Measurements from ENCODE around the gene CMSS1.

Gene CMSS1

GRCh38 chr3:100221159-100221558, 403.5 kb downstream of the CMSS1 start:
- ChIA-PET POLR2A (no interaction called here), CTCF (no interaction called here)
- Histone ChIP-seq H3K27ac (ENCODE audit: extremely low read depth, low read depth, low read length) (no peak overlapping the region), H3K9me3 (ENCODE audit: control insufficient read depth, insufficient read depth, low read depth, low read length) (no peaks in the 10 kb centered on the region), H3K36me3 (ENCODE audit: control insufficient read depth in 2 of 2, insufficient read depth in 1 of 2, low read length in 2 of 2) (no peaks in the 10 kb centered on the region), H3K4me1 (ENCODE audit: control insufficient read depth, insufficient read depth, low read length) (no peaks in the 10 kb centered on the region), H3K4me3 (ENCODE audit: low read depth, low read length) (no peak overlapping the region)
- no peak for TF ChIP-seq ZNF747 (tag by site-specific recombination; IDR thresholded peaks at IDR 0.05)
- TF ChIP-seq ZNF184 (tag by site-specific recombination; IDR thresholded peaks at IDR 0.05): no peak
- no peak for TF ChIP-seq ZNF404 (tag by site-specific recombination; IDR thresholded peaks at IDR 0.05)
- no peak for TF ChIP-seq KLF16 (tag by site-specific recombination; IDR thresholded peaks at IDR 0.05)
- TF ChIP-seq ZNF623 (tag by site-specific recombination; IDR thresholded peaks at IDR 0.05): no peak

DNA sequence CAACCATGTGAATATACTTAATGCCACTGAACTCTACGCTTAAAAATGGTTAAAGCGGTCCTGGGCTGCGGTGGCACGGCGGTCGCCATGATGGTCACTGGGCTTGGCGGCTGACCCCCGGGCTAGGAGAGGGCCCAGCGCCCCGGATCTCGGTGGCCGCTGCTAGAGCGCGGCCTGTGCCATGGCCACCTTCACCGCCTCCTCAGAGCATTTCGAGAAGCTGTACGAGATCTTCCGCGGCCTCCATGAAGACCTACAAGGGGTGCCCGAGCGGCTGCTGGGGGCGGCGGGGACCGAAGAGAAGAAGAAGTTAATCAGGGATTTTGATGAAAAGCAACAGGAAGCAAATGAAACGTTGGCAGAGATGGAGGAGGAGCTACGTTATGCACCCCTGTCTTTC, 407.5 kb downstream of the CMSS1 start:
- POLR2A ChIA-PET: no interaction called here
- CTCF ChIA-PET: no interaction called here
- no peaks in the 10 kb centered on the region for H3K9me3 ChIP-seq (ENCODE audit: control insufficient read depth, insufficient read depth, low read depth, low read length)
- H3K36me3 ChIP-seq (ENCODE audit: control insufficient read depth in 2 of 2, insufficient read depth in 1 of 2, low read length in 2 of 2): no peaks in the 10 kb centered on the region
- TF ChIP-seq ZIC2 (tag by site-specific recombination; IDR thresholded peaks at IDR 0.05) (no peak), MEIS1 (CRISPR knock-in tag; IDR thresholded peaks at IDR 0.05; ENCODE audit: borderline replicate concordance) (no peak), HOXA7 (CRISPR knock-in tag; IDR thresholded peaks at IDR 0.05; ENCODE audit: borderline replicate concordance) (no peak), ZNF121 (tag by site-specific recombination; IDR thresholded peaks at IDR 0.05) (no peak), REPIN1 (tag by site-specific recombination; IDR thresholded peaks at IDR 0.05; ENCODE audit: low read depth) (no peak), ZNF677 (tag by site-specific recombination; IDR thresholded peaks at IDR 0.05) (no peak), ZNF366 (tag by site-specific recombination; conservative IDR thresholded peaks at IDR 0.05) (no peak), ZNF791 (tag by site-specific recombination; IDR thresholded peaks at IDR 0.05) (no peak), ZNF223 (tag by site-specific recombination; IDR thresholded peaks at IDR 0.05) (no peak), ZNF175 (tag by site-specific recombination; IDR thresholded peaks at IDR 0.05) (no peak), YY1 (tag by site-specific recombination; IDR thresholded peaks at IDR 0.05) (no peak), ZNF610 (tag by site-specific recombination; IDR thresholded peaks at IDR 0.05; ENCODE audit: borderline replicate concordance) (no peak), ZNF311 (tag by site-specific recombination; IDR thresholded peaks at IDR 0.05; ENCODE audit: borderline replicate concordance) (no peak), GLIS1 (tag by site-specific recombination; IDR thresholded peaks at IDR 0.05) (no peak), ZSCAN4 (tag by site-specific recombination; IDR thresholded peaks at IDR 0.05) (no peak), ZNF48 (tag by site-specific recombination; IDR thresholded peaks at IDR 0.05) (no peak), ZNF837 (tag by site-specific recombination; IDR thresholded peaks at IDR 0.05) (no peak), ZNF138 (tag by site-specific recombination; IDR thresholded peaks at IDR 0.05; ENCODE audit: borderline replicate concordance) (no peak)
- TF ChIP-seq, protein P1, sequence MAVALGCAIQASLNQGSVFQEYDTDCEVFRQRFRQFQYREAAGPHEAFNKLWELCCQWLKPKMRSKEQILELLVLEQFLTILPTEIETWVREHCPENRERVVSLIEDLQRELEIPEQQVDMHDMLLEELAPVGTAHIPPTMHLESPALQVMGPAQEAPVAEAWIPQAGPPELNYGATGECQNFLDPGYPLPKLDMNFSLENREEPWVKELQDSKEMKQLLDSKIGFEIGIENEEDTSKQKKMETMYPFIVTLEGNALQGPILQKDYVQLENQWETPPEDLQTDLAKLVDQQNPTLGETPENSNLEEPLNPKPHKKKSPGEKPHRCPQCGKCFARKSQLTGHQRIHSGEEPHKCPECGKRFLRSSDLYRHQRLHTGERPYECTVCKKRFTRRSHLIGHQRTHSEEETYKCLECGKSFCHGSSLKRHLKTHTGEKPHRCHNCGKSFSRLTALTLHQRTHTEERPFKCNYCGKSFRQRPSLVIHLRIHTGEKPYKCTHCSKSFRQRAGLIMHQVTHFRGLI (tag by site-specific recombination; IDR thresholded peaks at IDR 0.05): no peak
- no peak overlapping the region for H3K4me3 ChIP-seq (ENCODE audit: low read depth, low read length)
- H3K27ac ChIP-seq (ENCODE audit: extremely low read depth, low read depth, low read length): no peak overlapping the region
- H3K4me1 ChIP-seq (ENCODE audit: control insufficient read depth, insufficient read depth, low read length): no peaks in the 10 kb centered on the region
